ENCODE measurements around the gene DNAJB2.
"Not testable (repeated sequence)": the region's sequence is repeated elsewhere in the genome, so short reads cannot be mapped to it uniquely, and the experiment has no call there.

- not testable (repeated sequence) for TF ChIP-seq ZNF274 (IDR thresholded peaks at IDR 0.05; ENCODE audit: low read depth, low read length); YY1 (IDR thresholded peaks at IDR 0.05; ENCODE audit: insufficient read depth, insufficient read length); SUZ12 (IDR thresholded peaks at IDR 0.05; ENCODE audit: extremely low read depth, insufficient read depth, insufficient read length)
These were observed 33.6 kb downstream of the DNAJB2 start for GRCh38 chr2:219312683-219313263.
